ENCODE measurements around the gene SEMA4G.
A peak's percentile ranks its signal among the peaks of the same experiment; 100 is the strongest.

SEMA4G gene, protein sequence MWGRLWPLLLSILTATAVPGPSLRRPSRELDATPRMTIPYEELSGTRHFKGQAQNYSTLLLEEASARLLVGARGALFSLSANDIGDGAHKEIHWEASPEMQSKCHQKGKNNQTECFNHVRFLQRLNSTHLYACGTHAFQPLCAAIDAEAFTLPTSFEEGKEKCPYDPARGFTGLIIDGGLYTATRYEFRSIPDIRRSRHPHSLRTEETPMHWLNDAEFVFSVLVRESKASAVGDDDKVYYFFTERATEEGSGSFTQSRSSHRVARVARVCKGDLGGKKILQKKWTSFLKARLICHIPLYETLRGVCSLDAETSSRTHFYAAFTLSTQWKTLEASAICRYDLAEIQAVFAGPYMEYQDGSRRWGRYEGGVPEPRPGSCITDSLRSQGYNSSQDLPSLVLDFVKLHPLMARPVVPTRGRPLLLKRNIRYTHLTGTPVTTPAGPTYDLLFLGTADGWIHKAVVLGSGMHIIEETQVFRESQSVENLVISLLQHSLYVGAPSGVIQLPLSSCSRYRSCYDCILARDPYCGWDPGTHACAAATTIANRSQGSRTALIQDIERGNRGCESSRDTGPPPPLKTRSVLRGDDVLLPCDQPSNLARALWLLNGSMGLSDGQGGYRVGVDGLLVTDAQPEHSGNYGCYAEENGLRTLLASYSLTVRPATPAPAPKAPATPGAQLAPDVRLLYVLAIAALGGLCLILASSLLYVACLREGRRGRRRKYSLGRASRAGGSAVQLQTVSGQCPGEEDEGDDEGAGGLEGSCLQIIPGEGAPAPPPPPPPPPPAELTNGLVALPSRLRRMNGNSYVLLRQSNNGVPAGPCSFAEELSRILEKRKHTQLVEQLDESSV

GRCh38 chr10:100969187-100970075 lies at the start of gene SEMA4G:
SEMA4G (plus strand) TSS chr10:100969504; CDS start chr10:100972913, 3,409 bp downstream.
- DNase-seq (ENCODE audit: low read depth in 2 of 2) = peak in 1 of 2 donors; percentile 29

GRCh38 chr10:100923580-100923979 lies 45.7 kb upstream of the SEMA4G start:
- no peak for DNase-seq (ENCODE audit: low read depth in 2 of 2)

DNA sequence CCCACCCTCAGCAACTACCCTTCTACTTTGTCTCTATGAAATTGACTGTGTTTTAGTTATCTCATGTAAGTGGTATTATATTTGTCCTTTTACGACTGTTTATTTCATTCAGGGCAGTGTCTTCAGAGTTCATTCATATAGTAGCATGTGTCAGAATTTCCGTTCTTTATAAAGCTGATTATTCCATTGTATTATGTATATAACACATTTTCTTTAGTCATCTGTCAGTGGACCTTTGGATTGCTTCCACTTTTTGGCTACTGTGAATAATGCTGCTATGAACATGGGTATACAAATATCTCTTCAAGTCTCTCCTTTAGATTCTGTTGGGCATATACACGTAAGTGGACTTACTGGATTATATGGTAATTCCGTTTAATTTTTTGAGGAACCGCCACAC lies 42.0 kb upstream of the SEMA4G start:
- no peak for DNase-seq (ENCODE audit: low read depth in 2 of 2)

GRCh38 chr10:100928039-100928438 lies 41.3 kb upstream of the SEMA4G start:
- no peak for DNase-seq (ENCODE audit: low read depth in 2 of 2)

DNA sequence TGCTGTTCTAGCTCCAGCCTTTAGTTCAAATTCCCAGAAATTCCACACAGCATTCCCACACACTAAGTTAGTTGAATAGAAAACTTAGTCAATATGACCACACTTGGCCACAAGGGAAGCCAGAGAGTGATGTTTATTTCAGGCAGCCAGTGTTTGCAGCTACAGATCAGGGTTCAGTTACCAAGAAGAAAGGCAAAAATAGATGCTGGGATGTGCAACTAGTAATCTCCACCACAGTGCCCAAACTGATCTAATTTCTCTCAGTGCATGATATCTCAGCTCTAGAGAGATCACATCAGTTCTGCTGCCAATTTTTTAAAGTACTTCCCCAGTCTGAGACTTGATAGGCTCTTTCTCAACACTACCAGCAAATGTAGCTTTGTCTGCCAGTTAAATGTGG lies 38.9 kb upstream of the SEMA4G start:
- DNase-seq (ENCODE audit: low read depth in 2 of 2) = no peak

GRCh38 chr10:100934084-100934659 lies 35.1 kb upstream of the SEMA4G start:
- DNase-seq (ENCODE audit: low read depth in 2 of 2) = no peak

- DNase-seq (ENCODE audit: low read depth in 2 of 2) = no peak
Measured at GRCh38 chr10:100939763-100940344, 29.4 kb upstream of the SEMA4G start.

GRCh38 chr10:100942229-100942628 lies 27.1 kb upstream of the SEMA4G start:
- DNase-seq (ENCODE audit: low read depth in 2 of 2) = no peak

DNA sequence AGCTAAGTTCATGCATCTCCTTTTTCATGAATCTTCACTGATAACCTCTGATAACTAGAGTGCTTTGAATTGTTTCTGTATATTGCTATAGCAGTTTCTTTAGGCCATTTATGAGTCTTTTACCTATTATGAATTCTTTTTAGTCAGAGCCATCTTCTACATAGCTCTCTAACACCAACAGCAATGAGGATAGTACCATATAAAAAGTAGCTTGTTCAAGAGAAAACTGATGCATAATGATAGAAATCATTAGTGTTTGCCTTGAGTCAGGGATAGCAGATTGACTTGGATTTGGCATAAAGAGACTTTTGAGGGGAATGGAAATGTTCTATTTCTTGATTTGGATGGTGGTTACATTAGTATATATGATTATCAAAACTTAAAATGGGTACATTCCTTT lies 25.8 kb upstream of the SEMA4G start:
- DNase-seq (ENCODE audit: low read depth in 2 of 2) = no peak

DNA sequence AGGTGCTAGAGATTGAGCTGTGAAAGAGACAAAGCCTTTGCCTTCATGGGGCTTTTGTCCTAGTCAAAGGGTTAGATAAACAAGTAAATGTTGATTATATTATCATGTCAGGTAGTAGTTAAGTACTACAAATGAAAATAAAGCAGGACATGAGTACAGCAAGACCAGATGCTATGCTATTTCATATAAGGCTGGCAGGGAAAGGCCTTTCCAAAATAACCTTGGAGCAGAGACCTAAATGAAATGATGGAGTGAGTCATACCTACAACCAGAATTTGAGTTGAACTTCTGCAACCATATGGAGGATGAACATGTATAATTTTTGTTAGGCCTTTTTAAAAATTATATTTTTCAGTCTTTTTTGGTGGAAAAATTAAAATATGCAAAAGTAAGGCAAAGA lies 23.6 kb upstream of the SEMA4G start:
- no peak for DNase-seq (ENCODE audit: low read depth in 2 of 2)

DNA sequence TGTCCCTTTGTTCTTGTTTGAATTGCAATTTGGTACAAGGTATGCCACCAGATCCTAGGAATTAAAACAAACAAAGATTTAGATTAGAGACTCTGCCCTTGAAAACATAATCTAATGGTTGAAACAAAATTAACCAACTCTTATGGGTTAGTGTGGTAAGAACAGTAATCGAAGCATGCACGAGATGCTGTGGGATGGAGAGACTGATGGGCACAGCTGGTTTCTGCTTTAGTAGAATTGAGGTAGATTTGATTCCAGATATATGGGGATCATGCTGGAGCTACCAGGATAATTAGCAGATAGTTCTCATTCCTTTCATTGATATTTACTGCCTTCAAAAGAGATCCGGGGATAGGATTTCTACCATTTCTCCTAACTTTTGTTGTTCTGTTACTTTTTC lies 20.4 kb upstream of the SEMA4G start:
- DNase-seq (ENCODE audit: low read depth in 2 of 2) = no peak

DNA sequence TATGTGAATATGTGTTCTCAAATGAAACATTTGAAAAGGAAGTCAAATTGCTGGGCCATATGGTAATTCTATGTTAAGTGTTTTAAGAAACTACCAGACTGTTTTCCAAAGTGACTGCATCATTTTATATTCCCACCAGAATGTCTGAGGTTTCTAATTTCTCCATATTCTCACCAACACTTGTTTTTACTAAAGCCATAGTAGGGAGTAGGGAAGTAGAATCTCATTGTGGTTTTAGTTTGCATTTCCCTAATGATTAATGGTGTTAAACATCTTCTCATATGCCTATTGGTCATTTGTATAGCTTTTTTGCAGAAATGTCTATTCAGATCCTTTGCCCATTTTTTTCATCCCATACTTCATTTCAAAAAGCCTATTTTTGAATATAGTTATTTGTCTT lies 9.1 kb upstream of the SEMA4G start:
- no peak for DNase-seq (ENCODE audit: low read depth in 2 of 2)

DNA sequence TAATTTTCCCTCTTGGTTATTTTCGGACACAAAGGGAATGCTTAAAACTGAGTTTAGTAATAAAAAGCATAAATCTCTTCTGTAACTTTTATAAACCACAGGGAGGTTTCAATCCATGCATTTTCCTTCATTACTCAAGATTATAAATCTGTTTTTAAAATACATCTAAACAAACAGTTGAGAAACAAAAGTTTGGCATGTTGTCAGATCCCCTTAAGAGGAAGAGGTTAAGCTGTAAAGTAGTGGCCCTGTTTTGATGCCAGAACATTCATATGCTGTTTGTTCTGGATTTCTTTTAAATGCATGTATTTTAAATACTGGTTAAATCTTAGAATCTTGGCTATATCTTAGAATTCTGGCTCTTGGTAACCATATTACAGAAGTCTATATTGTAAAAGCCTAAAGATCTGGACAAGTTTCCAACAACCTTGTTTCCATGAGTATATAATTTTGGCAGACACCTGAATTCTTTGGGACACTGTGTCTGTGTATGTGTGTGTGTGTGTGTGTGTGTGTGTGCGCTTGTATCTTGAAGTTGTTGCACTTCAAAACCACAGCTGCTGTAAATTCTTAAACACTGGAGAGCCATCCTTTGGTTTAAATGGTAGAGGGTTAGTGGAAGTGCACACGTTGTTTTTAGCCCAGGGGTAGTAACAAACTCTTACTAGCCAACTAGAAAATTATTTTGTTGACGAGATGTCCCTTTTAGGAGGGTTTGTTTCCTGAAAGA lies 6.8 kb upstream of the SEMA4G start:
- no peak for DNase-seq (ENCODE audit: low read depth in 2 of 2)

DNA sequence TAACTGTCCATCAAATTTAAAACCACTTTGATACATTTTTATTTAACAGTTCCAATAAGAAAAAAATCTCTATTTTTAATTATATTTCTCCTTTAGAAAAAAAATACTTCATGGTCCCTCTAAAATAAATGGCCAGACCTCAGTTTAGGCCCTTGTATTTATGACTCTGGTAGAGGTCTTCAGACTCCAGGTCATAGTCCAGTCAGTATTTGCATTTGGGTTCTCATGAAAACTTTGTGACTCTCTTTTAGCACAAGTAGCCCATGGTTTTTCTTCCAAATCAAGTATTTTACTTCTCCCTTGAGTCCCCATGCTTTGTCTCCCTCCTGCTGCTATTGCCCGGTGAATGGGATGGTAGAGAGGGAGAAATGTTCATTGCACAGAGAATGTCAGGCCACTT lies 5.5 kb upstream of the SEMA4G start:
- no peak for DNase-seq (ENCODE audit: low read depth in 2 of 2)

- no peak for DNase-seq (ENCODE audit: low read depth in 2 of 2)
Measured at GRCh38 chr10:100965820-100966219, 3.5 kb upstream of the SEMA4G start.

GRCh38 chr10:100966887-100967286 lies 2.4 kb upstream of the SEMA4G start:
- DNase-seq (ENCODE audit: low read depth in 2 of 2) = no peak

GRCh38 chr10:100967332-100967731 lies 2.0 kb upstream of the SEMA4G start:
- no peak for DNase-seq (ENCODE audit: low read depth in 2 of 2)

- DNase-seq (ENCODE audit: low read depth in 2 of 2) = no peak
Measured at GRCh38 chr10:100968062-100968736, 1.1 kb upstream of the SEMA4G start.

DNA sequence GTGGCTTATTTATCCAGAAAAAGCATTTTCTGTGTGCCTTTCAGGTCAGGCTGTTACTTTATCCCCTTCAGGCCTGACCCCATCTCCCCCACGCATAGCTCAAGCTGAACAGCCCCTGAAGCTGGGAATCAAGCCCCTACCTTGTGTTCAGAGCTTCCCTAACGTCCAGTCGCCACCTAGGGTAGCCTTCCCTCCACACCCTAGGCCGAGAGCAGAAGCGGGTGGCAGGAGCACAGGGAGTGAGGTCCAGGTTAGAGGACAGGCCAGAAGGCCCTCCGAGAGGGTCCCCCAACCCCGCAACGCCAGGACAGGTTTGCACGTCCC lies 479 bp upstream of the SEMA4G start:
- DNase-seq (ENCODE audit: low read depth in 2 of 2) = no peak
